ENCODE results near the gene PDZRN4.

PDZRN4 gene

DNA sequence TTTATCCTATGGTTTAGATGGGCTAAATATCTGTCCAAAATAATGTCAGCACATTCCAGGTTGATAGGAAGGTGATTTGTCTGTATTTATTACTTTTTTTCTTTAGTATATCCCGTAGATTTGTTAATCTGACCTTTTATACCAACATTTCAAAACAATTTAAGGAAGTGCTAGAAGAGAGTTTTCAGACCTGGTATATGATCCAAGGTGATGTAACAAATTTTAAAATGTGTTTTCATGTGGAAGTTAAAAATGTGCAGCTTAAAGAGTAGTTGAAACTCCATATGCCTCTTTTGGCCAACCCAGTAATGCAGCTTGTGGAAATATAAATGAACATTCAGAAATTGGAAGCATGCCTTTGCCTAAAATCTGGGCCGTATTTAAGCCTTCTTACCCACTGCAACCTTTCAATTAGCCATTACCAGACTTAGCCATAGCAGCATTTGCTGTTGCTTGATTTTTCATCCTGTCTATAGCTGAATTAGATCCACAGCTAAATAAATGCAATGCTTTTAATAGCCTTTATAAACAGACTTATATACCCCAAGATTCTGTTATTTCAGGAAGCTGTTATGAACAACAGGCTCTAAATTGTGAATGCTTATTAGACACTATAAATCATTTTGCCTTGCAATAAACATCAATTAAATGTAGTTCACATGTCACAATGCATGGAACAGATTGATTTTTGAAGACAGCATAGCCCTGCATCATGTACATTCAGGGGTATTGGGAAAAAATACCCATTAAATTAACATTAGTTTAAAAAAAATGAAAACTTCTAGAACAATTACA is 271.2 kb downstream of the PDZRN4 start:
- DNase-seq (ENCODE audit: insufficient read length, low spot score) (no peak), FAIRE-seq (no peak)
- TF ChIP-seq POLR2A (IDR thresholded peaks at IDR 0.05; ENCODE audit: low read depth, low read length) = no peak

DNA sequence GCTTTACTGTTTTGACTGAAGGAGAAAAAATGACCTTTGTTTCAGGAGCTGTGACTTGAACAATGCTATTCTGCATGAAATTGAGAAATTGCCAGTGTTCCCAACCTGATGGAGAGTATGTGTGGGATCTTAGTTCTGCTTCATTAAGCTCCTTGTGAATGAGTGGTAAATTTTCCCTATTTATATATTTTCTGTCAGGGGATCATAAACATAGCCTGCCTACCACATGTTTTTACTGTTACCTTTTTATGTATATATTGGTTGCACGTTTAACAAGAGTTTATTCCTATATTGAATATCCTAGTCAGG is 271.7 kb downstream of the PDZRN4 start:
- DNase-seq (ENCODE audit: insufficient read length, low spot score) = no peak
- no peak for FAIRE-seq
- no peak for TF ChIP-seq POLR2A (IDR thresholded peaks at IDR 0.05; ENCODE audit: low read depth, low read length)

DNA sequence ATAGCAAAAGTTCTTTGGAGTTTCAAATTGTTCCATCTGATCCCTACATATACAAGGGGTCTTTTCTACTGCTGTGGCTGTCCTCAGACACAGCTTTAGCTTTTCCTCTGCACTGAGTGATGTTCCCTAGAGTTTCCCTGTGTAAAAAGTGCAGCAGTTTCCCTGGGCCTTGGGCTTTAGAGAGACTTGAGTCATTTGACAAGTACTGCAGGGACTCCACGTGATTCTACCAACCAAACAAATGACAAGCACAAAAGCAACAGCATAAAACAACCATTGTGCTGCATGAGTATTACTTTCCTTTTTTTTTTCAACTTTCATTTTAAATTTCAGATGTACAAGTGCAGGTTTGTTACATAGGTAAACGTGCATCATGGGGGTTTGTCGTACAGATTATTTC is 272.8 kb downstream of the PDZRN4 start:
- DNase-seq (ENCODE audit: insufficient read length, low spot score) (no peak), FAIRE-seq (no peak)
- no peak for TF ChIP-seq POLR2A (IDR thresholded peaks at IDR 0.05; ENCODE audit: low read depth, low read length)

DNA sequence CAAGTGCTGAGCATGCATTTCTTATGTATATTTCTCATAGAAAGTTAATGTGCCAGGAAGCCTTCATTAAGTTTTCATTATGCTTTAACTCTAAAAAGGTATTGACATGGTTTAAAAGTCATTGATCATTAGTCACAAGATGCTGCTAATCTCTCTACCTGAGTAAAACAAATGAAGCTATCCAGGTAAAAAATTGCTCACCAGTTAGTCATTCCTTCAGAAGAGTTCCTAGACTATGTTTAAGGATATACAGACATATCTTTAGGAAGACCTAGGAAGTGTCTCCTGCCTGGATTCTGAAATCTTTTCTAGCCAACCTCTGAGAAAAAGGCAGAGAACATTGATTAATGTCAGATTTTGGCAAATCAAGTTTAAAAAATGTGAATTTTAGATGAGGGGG is 274.2 kb downstream of the PDZRN4 start:
- FAIRE-seq = no peak
- no peak for DNase-seq (ENCODE audit: insufficient read length, low spot score)
- no peak for TF ChIP-seq POLR2A (IDR thresholded peaks at IDR 0.05; ENCODE audit: low read depth, low read length)

DNA sequence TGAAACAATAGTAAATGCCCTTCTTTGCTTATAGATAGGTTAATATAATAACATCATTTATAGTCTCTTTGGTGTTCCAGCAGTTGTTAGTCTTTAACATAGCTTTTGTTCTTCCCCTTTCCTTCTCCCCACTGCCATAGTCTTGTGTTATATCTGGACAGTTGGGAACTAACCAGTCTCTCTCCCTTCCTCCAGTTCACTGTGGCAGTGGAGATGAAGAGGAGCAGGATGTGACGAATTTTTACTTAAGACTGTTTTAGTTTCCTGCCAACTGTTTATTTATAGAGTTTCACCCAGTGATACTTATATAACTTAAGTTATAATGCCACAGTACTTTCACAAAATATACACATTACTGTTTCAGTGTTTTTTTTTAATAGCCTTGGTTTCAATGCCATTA is 277.4 kb downstream of the PDZRN4 start:
- FAIRE-seq (no peak), DNase-seq (ENCODE audit: insufficient read length, low spot score) (no peak)
- no peak for TF ChIP-seq POLR2A (IDR thresholded peaks at IDR 0.05; ENCODE audit: low read depth, low read length)

DNA sequence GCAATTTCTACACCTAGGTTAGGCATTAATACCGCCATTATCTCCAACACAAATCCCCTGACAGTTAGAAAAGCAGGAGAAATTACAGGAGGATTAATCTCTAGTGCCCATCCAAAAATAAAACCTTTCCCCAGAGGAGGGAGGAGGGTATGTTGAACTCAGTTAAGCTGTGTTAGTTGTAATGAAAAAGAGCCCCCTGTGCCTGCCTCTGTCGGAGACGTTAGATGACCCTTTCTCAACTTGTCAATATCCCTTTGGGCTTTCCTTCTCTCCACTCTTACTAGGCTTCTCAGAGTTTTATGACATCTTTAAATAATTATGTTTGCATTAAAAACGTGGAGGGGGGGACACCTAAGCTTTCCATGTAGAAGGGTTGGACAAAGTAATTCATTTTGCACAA is 278.2 kb downstream of the PDZRN4 start:
- no peak for TF ChIP-seq POLR2A (IDR thresholded peaks at IDR 0.05; ENCODE audit: low read depth, low read length)
- no peak for DNase-seq (ENCODE audit: insufficient read length, low spot score)
- FAIRE-seq = no peak

DNA sequence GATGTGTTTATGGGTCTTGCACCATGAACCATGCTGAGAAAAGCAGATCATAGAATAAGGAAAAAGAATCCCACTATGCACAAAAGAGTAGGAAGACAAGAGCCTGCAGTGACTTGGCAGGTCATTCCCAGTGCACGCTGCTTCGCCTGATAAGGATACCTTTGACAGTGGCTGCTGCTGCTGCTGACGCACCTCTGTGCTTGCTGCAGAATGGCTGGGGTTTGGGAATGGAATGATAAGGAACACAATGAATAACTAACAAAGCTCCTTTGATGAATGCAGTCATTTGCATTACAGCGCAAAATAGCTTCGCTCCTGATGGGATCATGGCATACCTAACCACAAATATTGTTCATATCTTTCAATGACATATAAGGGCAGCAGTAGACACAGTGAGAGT is 278.7 kb downstream of the PDZRN4 start:
- no peak for TF ChIP-seq POLR2A (IDR thresholded peaks at IDR 0.05; ENCODE audit: low read depth, low read length)
- DNase-seq (ENCODE audit: insufficient read length, low spot score) = no peak
- no peak for FAIRE-seq

DNA sequence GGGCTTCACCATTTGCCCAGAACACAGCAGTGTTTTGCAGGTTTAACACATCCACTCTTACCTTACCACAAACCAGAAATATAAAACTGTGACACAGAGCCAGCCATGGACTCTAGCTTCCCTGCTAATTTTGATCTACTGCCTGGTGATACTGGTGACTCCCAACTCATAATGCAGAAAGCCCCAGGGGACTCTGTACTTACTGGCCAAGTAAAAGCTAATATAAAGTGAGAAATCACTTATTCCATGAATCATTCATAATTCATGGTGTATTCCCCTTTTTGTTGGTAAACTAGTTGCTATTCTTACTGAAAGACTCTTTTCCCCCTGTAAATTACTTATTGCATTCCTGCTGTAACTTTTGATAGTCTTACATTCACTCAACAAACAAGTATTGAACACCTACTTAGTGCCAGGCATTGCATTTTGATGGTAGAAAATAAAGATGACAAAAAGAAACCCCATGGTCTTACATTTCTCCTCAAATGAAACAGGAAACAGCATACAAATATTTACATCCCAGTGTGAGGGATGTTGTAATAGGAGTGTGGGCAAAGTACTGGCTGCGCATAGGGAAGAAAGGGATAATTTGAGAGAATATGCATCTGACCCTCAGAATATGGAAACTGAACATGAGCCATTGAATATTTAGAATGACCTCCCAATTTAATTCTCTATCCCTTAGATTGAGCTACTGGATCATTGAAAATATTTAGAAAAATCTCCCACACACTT is 279.6 kb downstream of the PDZRN4 start:
- DNase-seq (ENCODE audit: insufficient read length, low spot score) (no peak), FAIRE-seq (no peak)
- TF ChIP-seq POLR2A (IDR thresholded peaks at IDR 0.05; ENCODE audit: low read depth, low read length) = no peak

DNA sequence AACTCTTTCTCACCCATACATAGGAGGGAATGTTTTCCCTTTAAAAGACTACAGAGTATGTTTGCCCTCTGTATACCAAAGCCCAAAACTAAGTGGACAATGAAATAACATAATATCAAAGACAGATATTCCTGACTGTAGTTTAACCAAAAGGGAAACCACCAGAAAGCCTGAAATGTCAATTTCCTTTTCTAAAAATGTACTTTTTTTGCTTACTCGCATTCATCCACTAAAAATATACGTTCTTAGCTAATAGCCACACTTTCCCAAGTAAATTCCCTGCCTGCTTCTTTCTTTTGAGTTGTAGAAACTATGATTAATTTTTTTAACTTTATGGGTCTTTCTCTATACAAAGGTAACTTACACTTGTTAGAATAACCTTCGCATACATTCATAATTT is 280.2 kb downstream of the PDZRN4 start:
- FAIRE-seq (no peak), DNase-seq (ENCODE audit: insufficient read length, low spot score) (no peak)
- TF ChIP-seq POLR2A (IDR thresholded peaks at IDR 0.05; ENCODE audit: low read depth, low read length) = no peak

DNA sequence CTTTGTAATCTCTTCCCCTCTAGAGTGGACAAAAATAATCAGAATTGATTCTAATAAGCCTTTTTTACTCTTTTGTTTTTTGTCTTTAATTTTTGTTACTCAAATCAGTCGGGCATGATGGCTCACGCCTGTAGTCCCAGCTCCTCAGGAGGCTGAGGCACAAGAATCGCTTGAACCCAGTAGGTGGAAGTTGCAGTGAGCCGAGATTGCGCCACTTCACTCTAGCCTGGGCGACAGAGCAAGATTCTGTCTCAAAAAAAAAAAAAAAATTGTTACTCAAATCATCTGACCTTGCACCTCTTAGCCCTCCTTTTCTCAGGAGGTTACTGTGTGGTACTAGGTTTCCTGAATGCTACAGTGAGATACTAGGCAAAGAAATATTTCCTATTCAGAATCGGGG is 280.6 kb downstream of the PDZRN4 start:
- no peak for FAIRE-seq
- TF ChIP-seq POLR2A (IDR thresholded peaks at IDR 0.05; ENCODE audit: low read depth, low read length) = no peak
- DNase-seq (ENCODE audit: insufficient read length, low spot score) = no peak

DNA sequence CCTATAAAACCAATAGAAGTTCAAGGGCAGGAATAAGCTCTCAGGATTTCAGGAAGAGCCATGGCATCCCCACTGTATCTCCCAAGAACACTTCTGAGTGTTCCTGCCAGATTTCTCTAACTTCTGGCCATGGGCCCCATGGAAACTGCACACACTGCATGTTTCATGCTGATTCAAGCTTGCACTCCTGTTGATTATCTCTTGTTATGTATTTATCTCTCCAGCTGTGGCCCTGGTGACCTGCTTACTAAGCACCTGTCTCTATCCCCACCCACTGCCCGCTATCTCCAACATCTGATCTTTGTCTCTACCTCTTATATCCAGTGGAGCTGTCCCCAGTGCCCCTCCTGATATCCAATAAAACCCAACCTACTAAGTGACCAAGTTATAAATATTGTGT is 285.3 kb downstream of the PDZRN4 start:
- FAIRE-seq (no peak), DNase-seq (ENCODE audit: insufficient read length, low spot score) (no peak)
- no peak for TF ChIP-seq POLR2A (IDR thresholded peaks at IDR 0.05; ENCODE audit: low read depth, low read length)

DNA sequence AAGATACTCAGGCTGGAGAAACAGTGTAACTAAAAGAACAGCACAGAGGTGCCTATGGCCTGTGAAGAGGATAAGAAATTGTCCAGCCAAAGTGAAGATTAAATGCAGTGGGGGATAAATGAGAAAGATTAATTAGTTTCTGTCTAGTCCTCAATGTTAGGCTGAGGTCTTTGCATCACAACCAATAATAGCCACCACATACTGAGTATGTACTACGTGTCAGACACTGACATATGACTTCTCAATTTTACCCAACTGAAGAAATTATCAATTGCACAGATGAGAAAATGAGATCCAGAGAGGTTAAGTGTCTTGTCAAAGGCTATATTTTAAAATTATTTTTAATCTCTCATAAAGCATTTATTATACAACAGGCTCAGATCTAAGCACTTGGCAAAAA is 285.9 kb downstream of the PDZRN4 start:
- DNase-seq (ENCODE audit: insufficient read length, low spot score) = no peak
- no peak for TF ChIP-seq POLR2A (IDR thresholded peaks at IDR 0.05; ENCODE audit: low read depth, low read length)
- FAIRE-seq = no peak

DNA sequence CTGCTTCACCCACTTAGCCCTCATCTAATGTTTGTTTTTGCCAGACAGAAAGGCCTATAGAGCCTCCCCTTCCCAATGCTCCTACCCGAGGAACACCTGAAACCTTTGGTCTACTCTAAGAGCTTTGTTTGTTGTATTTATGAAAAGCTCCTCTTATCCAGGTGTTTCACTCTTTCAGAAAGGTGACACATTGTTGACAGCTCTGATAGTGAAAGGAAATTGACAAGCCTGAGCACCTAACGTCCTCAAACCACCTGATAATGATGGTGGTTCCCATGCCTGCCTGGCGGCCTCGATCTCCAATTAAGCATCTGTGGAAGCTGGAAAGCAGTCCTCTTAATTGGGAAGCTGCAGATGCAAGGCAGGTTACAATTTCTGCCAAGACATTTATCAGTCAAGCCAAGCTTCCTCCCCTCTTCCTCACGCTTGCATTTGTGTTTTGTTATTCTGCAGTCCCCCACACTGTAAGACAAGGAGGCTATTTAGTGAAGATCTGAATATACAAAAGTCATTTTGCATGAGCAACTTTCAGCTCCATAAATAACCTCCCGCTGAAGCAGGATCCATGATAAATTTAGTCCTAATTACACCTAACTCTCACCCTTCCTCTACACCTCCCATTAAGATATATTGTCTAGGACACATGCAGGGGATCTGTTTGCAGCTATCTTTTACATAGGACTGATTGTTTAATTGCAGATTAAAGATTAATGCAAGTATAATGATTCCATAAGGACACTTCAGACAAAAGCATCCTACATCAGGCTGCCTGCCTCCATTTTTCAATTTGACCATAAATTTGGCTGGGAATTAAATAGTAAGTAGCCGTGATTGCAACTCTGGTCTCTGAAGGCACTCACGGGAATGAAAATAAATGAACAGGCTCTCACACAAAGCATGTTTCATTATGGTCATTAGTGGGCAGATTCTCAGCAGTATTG is 288.6 kb downstream of the PDZRN4 start:
- FAIRE-seq (no peak), DNase-seq (ENCODE audit: insufficient read length, low spot score) (no peak)

DNA sequence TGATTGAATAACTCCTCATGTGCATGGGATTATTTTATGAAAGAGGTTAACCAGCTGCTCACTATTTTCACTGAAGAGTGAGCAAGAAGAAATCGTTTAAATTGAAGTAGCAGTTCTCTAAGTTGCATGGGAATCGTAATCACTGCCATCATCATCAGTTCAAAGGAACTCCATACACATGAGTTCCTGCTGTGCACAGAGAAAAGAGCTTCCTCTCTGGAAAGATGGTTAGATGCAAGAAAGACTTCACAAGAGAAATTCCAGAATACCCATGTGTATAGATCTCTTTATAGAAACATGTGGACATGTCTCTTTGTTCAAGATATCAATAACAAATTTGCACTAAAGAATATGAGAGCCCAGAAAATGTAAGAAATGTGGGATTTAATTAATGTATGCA is 291.3 kb downstream of the PDZRN4 start:
- no peak for TF ChIP-seq POLR2A (IDR thresholded peaks at IDR 0.05; ENCODE audit: low read depth, low read length)
- no peak for DNase-seq (ENCODE audit: insufficient read length, low spot score)
- FAIRE-seq = no peak

More for the DNA sequence above, 288.6 kb downstream of the PDZRN4 start:
- no peak for TF ChIP-seq POLR2A (IDR thresholded peaks at IDR 0.05; ENCODE audit: low read depth, low read length)
